Activated CD4-positive, alpha-beta T cell treated with anti-CD3 and anti-CD28 coated beads, Interleukin-2, amount 50 U/mL, for 16 hours (primary cell): Measurements from ENCODE around the gene ZNF432.

Experiments used
- DNase-seq: peaks from one replicate; pipeline ENCODE4 v3.0.0-alpha.2; 2020

Gene ZNF432

GRCh38 chr19:52007806-52008557 is 40.7 kb downstream of the ZNF432 start, which contains the start of gene ZNF615:
TSS of gene ZNF615 (minus strand) at chr19:52008211. CDS start at chr19:52003711, 4,500 bp downstream.
- peak; percentile 87 for DNase-seq

DNA sequence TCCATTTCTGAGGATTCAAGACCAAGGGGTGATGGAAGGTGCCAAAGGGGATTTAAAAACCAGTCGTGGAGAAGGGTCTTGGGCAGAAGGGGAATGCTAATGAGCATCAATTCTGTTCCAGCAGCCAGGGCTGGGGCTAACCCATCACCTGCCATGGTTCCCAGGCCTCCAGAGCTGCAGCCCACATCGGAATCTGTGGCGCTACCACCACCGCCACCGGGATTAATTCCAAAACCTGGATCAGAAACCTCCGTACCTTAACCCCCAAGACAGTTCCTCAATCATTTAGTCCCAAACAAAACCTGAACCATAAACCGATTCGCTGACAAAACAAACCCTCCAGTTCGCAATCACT is 41.2 kb downstream of the ZNF432 start:
- no peak for DNase-seq

- DNase-seq, result no peak
Measured at GRCh38 chr19:51994048-51994644, 54.5 kb downstream of the ZNF432 start.

- DNase-seq, result no peak
Measured at GRCh38 chr19:51993422-51993821, 55.2 kb downstream of the ZNF432 start.

DNA sequence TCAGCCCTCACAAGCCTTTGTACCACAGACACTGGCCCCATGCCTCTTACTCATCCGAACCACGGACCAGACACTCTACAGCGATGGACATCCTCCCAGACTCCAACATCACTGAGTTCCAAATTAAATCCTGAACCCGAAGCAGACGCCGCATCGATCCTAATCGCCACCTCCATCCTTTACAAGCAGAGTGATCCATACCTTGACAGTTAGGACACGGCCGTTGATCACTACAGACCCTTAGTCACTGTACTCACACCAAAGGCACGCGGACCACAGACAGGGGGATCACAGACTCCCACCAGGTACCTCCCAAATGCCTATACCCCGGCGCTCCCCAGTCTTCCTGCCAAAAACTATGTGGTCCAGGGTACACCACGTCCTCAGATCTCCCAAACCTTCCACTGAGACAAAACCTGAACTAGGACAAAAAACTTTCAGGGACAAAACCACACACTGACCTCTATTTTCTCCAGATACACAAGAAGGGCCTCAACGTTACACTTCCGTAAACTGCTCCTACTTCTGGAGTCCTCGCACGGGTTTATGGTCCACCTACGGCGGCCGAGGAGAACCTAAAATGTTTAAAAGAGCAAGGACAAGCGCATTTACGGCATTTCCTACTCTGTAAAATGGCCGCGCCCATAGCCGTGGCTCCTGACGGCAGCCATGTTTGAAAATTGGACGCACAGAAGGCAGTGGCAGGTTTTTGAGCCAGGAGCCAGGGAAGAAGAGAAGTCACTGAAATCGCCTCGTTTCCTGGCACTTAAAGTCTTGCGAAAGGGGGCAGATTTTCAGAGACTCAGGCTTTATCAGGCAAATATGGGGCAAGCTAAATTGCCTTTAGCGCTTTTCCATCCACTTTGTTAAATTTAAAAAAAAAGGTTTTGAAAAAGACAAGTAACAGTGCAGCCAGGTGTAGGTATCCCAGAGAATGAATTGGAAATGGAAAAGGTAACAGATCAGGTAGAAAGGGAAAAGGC is 62.0 kb downstream of the ZNF432 start, which contains the start of gene ZNF350:
TSS of gene ZNF350 (minus strand) at position 532 of the 983 bp plus-strand sequence. CDS start 12,480 bp downstream, outside the sequence.
- DNase-seq, result peak; percentile 92

DNA sequence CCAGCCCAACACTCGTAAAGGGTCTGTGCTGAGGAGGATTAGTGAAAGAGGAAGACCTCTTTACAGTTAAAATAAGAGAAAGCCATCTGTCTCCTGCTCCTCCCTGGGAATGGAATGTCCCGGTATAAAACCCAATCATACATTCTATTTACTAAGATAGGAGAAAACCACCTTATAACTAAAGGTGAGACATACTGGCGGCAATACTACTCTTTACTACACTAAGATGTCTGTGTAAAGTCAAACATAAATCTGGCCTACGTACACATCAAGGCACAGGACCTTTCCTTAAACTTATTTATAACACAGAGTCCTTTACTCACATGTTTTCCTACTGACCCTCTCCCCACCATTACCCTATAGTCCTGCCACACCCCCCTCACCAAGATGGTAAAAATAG is 65.3 kb downstream of the ZNF432 start:
- no peak for DNase-seq
